GM12892 (cell line): Measurements from ENCODE around the gene ZNF407.
A peak's percentile ranks its signal among the peaks of the same experiment; 100 is the strongest.

ENCODE experiments used
- POLR2A ChIP-seq: IDR thresholded peaks from 2 replicates; pipeline ENCODE4 v1.6.1; 2011; ENCODE audit warnings: low read depth, low read length, control low read depth
- POLR2AphosphoS5 ChIP-seq: IDR thresholded peaks from 2 replicates; pipeline ENCODE4 v1.6.1; 2011; ENCODE audit warnings: low read depth, low read length, control low read depth
- TAF1 ChIP-seq: IDR thresholded peaks from 2 replicates; pipeline ENCODE4 v1.6.1; 2011; ENCODE audit warnings: low read depth, mild to moderate bottlenecking, control low read depth, low read length, borderline replicate concordance

GRCh38 chr18:75070625-75071483, 473.2 kb downstream of the ZNF407 start:
- no peak for TF ChIP-seq TAF1
- peak; percentile 23; the same call in 1 of the 2 replicates for TF ChIP-seq POLR2AphosphoS5
- no peak for TF ChIP-seq POLR2A
